Measurements from ENCODE around the gene PRCP. TPM values are rescaled to one million over a fixed set of nuclear protein-coding genes. Genes with fewer than 3 reads are reported as not detected.

The PRCP gene
- total and polyA plus RNA-seq, 4 donors: 27.3 to 55.2 (median 41.2) TPM

DNA sequence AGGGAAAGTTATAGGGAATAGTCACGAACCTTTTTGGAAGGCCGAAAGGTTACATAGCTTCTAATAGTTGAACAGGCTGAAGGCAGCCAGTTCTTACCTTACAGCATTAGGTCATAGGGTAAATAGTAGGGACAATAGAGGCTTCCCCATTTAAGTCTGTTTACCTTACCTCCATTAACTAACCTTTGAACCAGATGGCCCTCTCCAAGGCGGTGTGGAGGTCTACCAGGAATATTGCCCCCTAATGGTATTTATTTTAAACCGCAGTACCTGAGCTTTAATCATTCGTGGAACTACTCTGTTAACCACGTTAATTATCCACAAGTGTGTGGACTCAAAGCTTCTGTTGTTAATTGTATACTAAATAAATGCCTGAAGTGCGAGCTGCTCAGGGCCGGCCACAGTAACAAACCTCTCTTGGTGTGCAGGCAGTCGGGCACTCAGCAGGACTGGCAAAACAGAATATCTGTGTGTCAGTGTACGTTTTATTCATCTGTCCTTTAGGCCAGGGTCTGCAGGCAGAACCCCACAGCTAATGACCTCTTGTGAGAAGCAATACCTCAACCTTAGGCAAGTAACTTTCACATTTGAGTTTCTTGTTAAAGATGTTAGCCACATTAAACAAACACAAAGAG lies 81.7 kb downstream of the PRCP start:
- no peaks in the 10 kb centered on the region for H3K27me3 ChIP-seq (ENCODE audit: control insufficient read depth in 4 of 4, insufficient read depth in 4 of 4, low read length in 3 of 4)
- no peak overlapping the region for H3K27ac ChIP-seq (ENCODE audit: low read depth in 1 of 2, low read length in 2 of 2)
- no peak for TF ChIP-seq JUND (IDR thresholded peaks at IDR 0.05)
- TF ChIP-seq, protein P1, sequence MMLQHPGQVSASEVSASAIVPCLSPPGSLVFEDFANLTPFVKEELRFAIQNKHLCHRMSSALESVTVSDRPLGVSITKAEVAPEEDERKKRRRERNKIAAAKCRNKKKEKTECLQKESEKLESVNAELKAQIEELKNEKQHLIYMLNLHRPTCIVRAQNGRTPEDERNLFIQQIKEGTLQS (IDR thresholded peaks at IDR 0.05): no peak
- TF ChIP-seq EGR1 (IDR thresholded peaks at IDR 0.05; ENCODE audit: low read depth in 2 of 2): no peak
- no peak for TF ChIP-seq RXRA (IDR thresholded peaks at IDR 0.05)
- no peak for TF ChIP-seq HNF4A (conservative IDR thresholded peaks at IDR 0.05)
- TF ChIP-seq GABPA (IDR thresholded peaks at IDR 0.05 in 1 of 2, conservative IDR thresholded peaks at IDR 0.05 in 1 of 2): no peak
- no peak for TF ChIP-seq FOXA1 (IDR thresholded peaks at IDR 0.05)
- no peak for TF ChIP-seq HNF4G (IDR thresholded peaks at IDR 0.05)
- TF ChIP-seq RAD21 (IDR thresholded peaks at IDR 0.05): no peak
- TF ChIP-seq, protein P2, sequence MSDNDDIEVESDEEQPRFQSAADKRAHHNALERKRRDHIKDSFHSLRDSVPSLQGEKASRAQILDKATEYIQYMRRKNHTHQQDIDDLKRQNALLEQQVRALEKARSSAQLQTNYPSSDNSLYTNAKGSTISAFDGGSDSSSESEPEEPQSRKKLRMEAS (IDR thresholded peaks at IDR 0.05): no peak
- no peak overlapping the region for H3K9ac ChIP-seq (ENCODE audit: low read depth in 1 of 2, low read length in 2 of 2)
- H3K9me3 ChIP-seq (ENCODE audit: control insufficient read depth in 4 of 4, low read length in 3 of 4): no peaks in the 10 kb centered on the region
- WGBS: 71% methylated on average over 10 of the region's 10 CpGs
- peaks cover 0 to 3% (median 0%) of the 10 kb centered on the region in 4 donors for H3K36me3 ChIP-seq (ENCODE audit: control insufficient read depth in 4 of 4, insufficient read depth in 3 of 4, low read depth in 1 of 4, low read length in 3 of 4)
- DNase-seq (ENCODE audit: low spot score): no peak
- H3K4me3 ChIP-seq (ENCODE audit: low read depth in 1 of 3, low read length in 3 of 3): no peak overlapping the region
- H3K4me1 ChIP-seq (ENCODE audit: control insufficient read depth in 4 of 4, insufficient read depth in 4 of 4, low read length in 3 of 4): no peaks in the 10 kb centered on the region

DNA sequence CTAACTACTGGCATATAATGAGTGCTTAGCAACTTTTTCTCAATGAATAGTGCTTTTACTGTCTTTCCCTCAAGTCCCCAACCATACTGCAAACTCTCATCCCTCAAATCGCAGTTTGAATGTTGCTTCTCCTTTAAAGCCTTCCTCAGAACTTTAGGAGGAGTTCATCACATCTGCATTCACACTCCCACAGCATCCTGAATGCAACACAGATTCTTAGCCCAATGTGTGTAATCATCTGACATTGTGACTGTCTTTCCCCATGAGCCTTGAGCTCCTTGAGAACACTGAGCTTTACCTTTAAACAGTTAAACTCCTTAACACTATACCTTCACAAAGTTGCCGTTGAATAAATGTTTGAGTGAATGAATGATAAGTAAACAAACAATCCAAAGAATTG lies 84.8 kb downstream of the PRCP start:
- no peaks in the 10 kb centered on the region for H3K9me3 ChIP-seq (ENCODE audit: control insufficient read depth in 4 of 4, low read length in 3 of 4)
- H3K27me3 ChIP-seq (ENCODE audit: control insufficient read depth in 4 of 4, insufficient read depth in 4 of 4, low read length in 3 of 4): peaks cover 0 to 3% (median 0%) of the 10 kb centered on the region in 4 donors
- H3K4me3 ChIP-seq (ENCODE audit: low read depth in 1 of 3, low read length in 3 of 3): no peak overlapping the region
- H3K27ac ChIP-seq (ENCODE audit: low read depth in 1 of 2, low read length in 2 of 2): no peak overlapping the region
- no peak overlapping the region for H3K9ac ChIP-seq (ENCODE audit: low read depth in 1 of 2, low read length in 2 of 2)
- no peaks in the 10 kb centered on the region for H3K4me1 ChIP-seq (ENCODE audit: control insufficient read depth in 4 of 4, insufficient read depth in 4 of 4, low read length in 3 of 4)
- 51% methylated on average over 2 of the region's 2 CpGs for WGBS
- no peak for DNase-seq (ENCODE audit: low spot score)
- TF ChIP-seq RXRA (IDR thresholded peaks at IDR 0.05): no peak
- TF ChIP-seq NR2F2 (IDR thresholded peaks at IDR 0.05): no peak
- TF ChIP-seq, protein P3, sequence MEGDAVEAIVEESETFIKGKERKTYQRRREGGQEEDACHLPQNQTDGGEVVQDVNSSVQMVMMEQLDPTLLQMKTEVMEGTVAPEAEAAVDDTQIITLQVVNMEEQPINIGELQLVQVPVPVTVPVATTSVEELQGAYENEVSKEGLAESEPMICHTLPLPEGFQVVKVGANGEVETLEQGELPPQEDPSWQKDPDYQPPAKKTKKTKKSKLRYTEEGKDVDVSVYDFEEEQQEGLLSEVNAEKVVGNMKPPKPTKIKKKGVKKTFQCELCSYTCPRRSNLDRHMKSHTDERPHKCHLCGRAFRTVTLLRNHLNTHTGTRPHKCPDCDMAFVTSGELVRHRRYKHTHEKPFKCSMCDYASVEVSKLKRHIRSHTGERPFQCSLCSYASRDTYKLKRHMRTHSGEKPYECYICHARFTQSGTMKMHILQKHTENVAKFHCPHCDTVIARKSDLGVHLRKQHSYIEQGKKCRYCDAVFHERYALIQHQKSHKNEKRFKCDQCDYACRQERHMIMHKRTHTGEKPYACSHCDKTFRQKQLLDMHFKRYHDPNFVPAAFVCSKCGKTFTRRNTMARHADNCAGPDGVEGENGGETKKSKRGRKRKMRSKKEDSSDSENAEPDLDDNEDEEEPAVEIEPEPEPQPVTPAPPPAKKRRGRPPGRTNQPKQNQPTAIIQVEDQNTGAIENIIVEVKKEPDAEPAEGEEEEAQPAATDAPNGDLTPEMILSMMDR (IDR thresholded peaks at IDR 0.05; ENCODE audit: low read depth, low read length, missing input control): no peak
- no peak for TF ChIP-seq FOXA1 (IDR thresholded peaks at IDR 0.05)
- H3K36me3 ChIP-seq (ENCODE audit: control insufficient read depth in 4 of 4, insufficient read depth in 3 of 4, low read depth in 1 of 4, low read length in 3 of 4): peaks cover 0 to 1% (median 0%) of the 10 kb centered on the region in 4 donors

DNA sequence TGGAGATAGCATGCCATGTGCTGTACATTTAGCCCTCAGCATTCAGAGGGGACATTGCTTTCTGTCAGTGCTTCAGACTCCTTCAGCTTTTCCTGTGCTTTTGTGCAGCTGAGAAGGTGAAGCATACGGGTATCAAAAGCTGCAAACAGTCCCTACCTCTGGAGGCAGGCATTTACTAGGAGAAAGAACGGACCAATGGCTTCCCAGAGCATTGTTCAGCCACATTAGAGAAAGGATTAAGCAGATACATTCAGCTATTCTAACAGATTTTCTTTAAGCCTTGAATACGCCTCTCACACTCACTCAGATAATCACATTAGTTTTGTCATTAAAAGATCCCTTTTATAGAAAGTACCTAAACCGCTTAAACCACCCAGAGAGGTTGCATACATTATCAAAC lies 85.9 kb downstream of the PRCP start:
- Histone ChIP-seq H3K9me3 (ENCODE audit: control insufficient read depth in 4 of 4, low read length in 3 of 4) (no peaks in the 10 kb centered on the region), H3K27ac (ENCODE audit: low read depth in 1 of 2, low read length in 2 of 2) (no peak overlapping the region), H3K4me3 (ENCODE audit: low read depth in 1 of 3, low read length in 3 of 3) (no peak overlapping the region), H3K9ac (ENCODE audit: low read depth in 1 of 2, low read length in 2 of 2) (no peak overlapping the region), H3K36me3 (ENCODE audit: control insufficient read depth in 4 of 4, insufficient read depth in 3 of 4, low read depth in 1 of 4, low read length in 3 of 4) (no peaks in the 10 kb centered on the region), H3K27me3 (ENCODE audit: control insufficient read depth in 4 of 4, insufficient read depth in 4 of 4, low read length in 3 of 4) (peaks cover 0 to 3% (median 0%) of the 10 kb centered on the region in 4 donors), H3K4me1 (ENCODE audit: control insufficient read depth in 4 of 4, insufficient read depth in 4 of 4, low read length in 3 of 4) (no peaks in the 10 kb centered on the region)
- WGBS: 71% methylated on average over 4 of the region's 4 CpGs
- TF ChIP-seq HNF4A (conservative IDR thresholded peaks at IDR 0.05) (no peak), GABPA (IDR thresholded peaks at IDR 0.05 in 1 of 2, conservative IDR thresholded peaks at IDR 0.05 in 1 of 2) (no peak), SP1 (IDR thresholded peaks at IDR 0.05) (no peak), RXRA (IDR thresholded peaks at IDR 0.05) (no peak), EGR1 (IDR thresholded peaks at IDR 0.05; ENCODE audit: low read depth in 2 of 2) (no peak)
- TF ChIP-seq, protein P4, sequence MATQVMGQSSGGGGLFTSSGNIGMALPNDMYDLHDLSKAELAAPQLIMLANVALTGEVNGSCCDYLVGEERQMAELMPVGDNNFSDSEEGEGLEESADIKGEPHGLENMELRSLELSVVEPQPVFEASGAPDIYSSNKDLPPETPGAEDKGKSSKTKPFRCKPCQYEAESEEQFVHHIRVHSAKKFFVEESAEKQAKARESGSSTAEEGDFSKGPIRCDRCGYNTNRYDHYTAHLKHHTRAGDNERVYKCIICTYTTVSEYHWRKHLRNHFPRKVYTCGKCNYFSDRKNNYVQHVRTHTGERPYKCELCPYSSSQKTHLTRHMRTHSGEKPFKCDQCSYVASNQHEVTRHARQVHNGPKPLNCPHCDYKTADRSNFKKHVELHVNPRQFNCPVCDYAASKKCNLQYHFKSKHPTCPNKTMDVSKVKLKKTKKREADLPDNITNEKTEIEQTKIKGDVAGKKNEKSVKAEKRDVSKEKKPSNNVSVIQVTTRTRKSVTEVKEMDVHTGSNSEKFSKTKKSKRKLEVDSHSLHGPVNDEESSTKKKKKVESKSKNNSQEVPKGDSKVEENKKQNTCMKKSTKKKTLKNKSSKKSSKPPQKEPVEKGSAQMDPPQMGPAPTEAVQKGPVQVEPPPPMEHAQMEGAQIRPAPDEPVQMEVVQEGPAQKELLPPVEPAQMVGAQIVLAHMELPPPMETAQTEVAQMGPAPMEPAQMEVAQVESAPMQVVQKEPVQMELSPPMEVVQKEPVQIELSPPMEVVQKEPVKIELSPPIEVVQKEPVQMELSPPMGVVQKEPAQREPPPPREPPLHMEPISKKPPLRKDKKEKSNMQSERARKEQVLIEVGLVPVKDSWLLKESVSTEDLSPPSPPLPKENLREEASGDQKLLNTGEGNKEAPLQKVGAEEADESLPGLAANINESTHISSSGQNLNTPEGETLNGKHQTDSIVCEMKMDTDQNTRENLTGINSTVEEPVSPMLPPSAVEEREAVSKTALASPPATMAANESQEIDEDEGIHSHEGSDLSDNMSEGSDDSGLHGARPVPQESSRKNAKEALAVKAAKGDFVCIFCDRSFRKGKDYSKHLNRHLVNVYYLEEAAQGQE (IDR thresholded peaks at IDR 0.05): no peak
- TF ChIP-seq, protein P3 (IDR thresholded peaks at IDR 0.05; ENCODE audit: low read depth, low read length, missing input control): no peak
- no peak for DNase-seq (ENCODE audit: low spot score)
